K562 (cell line): ENCODE results near the gene SLAMF9. TPM values are rescaled to one million over a fixed set of nuclear protein-coding genes. Genes with fewer than 3 reads are reported as not detected.

Experiments
- ATAC-seq: fragments of 200-7000 bp; cut with Tn5 transposase; 3 replicates; pipeline ENCODE4 v1.9.1; 2020; ENCODE audit warnings: moderate library complexity
- BruUV-seq: library from RNA; stranded (reverse); fragments of 400-500 nt; replicated peaks from 2 replicates; lab custom pipeline; 2021; lab: Mats Ljungman, UMichigan
- CTCF ChIA-PET: fragments of 300-600 bp; formaldehyde crosslinking; extraction: SDS; loops from one replicate; lab custom pipeline; 2021; ENCODE audit warnings: low intra/inter-chr PET ratio; lab: Yijun Ruan, JAX
- POLR2A ChIA-PET: fragments of 300-600, 350-650 bp; sonication (Branson Sonifier 250); formaldehyde crosslinking; extraction: SDS; loops from one replicate; lab custom pipeline; 2021; ENCODE audit warnings: antibody characterized with exemption, inconsistent platforms; lab: Yijun Ruan, JAX
- DNase-seq, 4 experiments: peaks; one replicate each; pipeline versions ENCODE4 v3.0.0 to v3.0.0-alpha.2; 2011 to 2018; ENCODE audit warnings: low spot score in 3 of 4, mixed read lengths in 3 of 4; ENCODE audit errors: extremely low read depth in 1 of 4
- FAIRE-seq: peaks from 2 replicates; lab custom pipeline; 2011; peaks lifted over from hg19 to GRCh38; lab: Jason Lieb, UNC
- H2AFZ ChIP-seq: 2 replicates; pipeline ENCODE4 v1.6.0; 2011; ENCODE audit warnings: low read depth, low read length, control low read depth, inconsistent platforms
- H3K27ac ChIP-seq: fragments of 200-600 bp; 3 replicates; pipeline ENCODE4 v1.8.0; 2011; ENCODE audit warnings: low read depth, mild to moderate bottlenecking, control low read depth, inconsistent platforms, low read length, moderate library complexity, mixed read lengths; ENCODE audit errors: extremely low read depth
- H3K27me3 ChIP-seq, 2 experiments: fragments of 300-600 bp in 1 of 2; 2 replicates in 1 of 2; 3 replicates in 1 of 2; pipeline versions ENCODE4 v1.6.0 to v1.8.0; 2011; ENCODE audit warnings: inconsistent platforms in 2 of 2, low read length in 2 of 2, mild to moderate bottlenecking in 1 of 2, mixed read lengths in 1 of 2, moderate library complexity in 1 of 2; ENCODE audit not compliant: control insufficient read depth in 2 of 2, insufficient read depth in 2 of 2
- H3K36me3 ChIP-seq: fragments of 300-600 bp; 3 replicates; pipeline ENCODE4 v1.8.0; 2011; ENCODE audit warnings: mild to moderate bottlenecking, low read length, inconsistent platforms; ENCODE audit not compliant: control insufficient read depth, insufficient read depth
- H3K4me1 ChIP-seq, 2 experiments: fragments of 200-600 bp in 1 of 2; replicated peaks in 1 of 2; 2 replicates in 1 of 2; 3 replicates in 1 of 2; pipeline versions ENCODE4 v1.5.1 to v1.8.0; 2011; ENCODE audit warnings: inconsistent platforms in 2 of 2, low read length in 2 of 2, mild to moderate bottlenecking in 1 of 2, mixed read lengths in 1 of 2, moderate library complexity in 1 of 2; ENCODE audit not compliant: control insufficient read depth in 2 of 2, insufficient read depth in 2 of 2
- H3K4me2 ChIP-seq: 2 replicates; pipeline ENCODE4 v1.6.1; 2011; ENCODE audit warnings: low read length, control low read depth, inconsistent platforms, mixed read lengths; ENCODE audit not compliant: insufficient read depth
- H3K4me3 ChIP-seq: fragments of 200-600 bp; sonication (generic), shearing (Covaris generic); 2 replicates; pipeline ENCODE4 v1.5.1; 2016; ENCODE audit warnings: control low read depth, inconsistent platforms
- H3K79me2 ChIP-seq: fragments of 200-600 bp; 3 replicates; pipeline ENCODE4 v1.8.0; 2011; ENCODE audit warnings: low read length, inconsistent platforms; ENCODE audit not compliant: control insufficient read depth, insufficient read depth
- H3K9ac ChIP-seq, 2 experiments: 2 replicates each; pipeline versions ENCODE4 v1.6.0 to v1.6.1; 2011; ENCODE audit warnings: low read depth in 2 of 2, low read length in 2 of 2, control low read depth in 1 of 2, inconsistent platforms in 1 of 2, mild to moderate bottlenecking in 1 of 2, mixed read lengths in 1 of 2; ENCODE audit not compliant: insufficient read depth in 1 of 2
- H3K9me1 ChIP-seq: one replicate; pipeline ENCODE4 v1.6.0; 2011; ENCODE audit warnings: inconsistent platforms, mild to moderate bottlenecking, low read length, moderate library complexity; ENCODE audit not compliant: control insufficient read depth, insufficient read depth
- H3K9me3 ChIP-seq: replicated peaks from 2 replicates; pipeline ENCODE4 v1.5.1; 2011; ENCODE audit warnings: low read depth, low read length, inconsistent platforms; ENCODE audit not compliant: control insufficient read depth, insufficient read depth
- H4K20me1 ChIP-seq: replicated peaks from 2 replicates; pipeline ENCODE4 v1.6.1; 2011; ENCODE audit warnings: low read length, inconsistent platforms, mixed read lengths; ENCODE audit not compliant: control insufficient read depth, insufficient read depth
- HIVEP1 ChIP-seq: fragments of 250-450 bp; sonication (Bioruptor Pico); IDR thresholded peaks from 2 replicates; pipeline ENCODE4 v1.4.0; 2020; ENCODE audit warnings: mild to moderate bottlenecking
- POLR2AphosphoS5 ChIP-seq: IDR thresholded peaks from 2 replicates; pipeline ENCODE4 v1.6.1; 2011; ENCODE audit warnings: mild to moderate bottlenecking, low read depth, low read length, moderate library complexity; ENCODE audit not compliant: control insufficient read depth, insufficient read depth
- SMAD4 ChIP-seq: fragments of 250-450 bp; sonication (Bioruptor Pico); conservative IDR thresholded peaks from 2 replicates; pipeline ENCODE4 v1.8.0; 2021; ENCODE audit warnings: inconsistent platforms, mild to moderate bottlenecking, moderate library complexity
- WGBS: fragments of 100-300 bp; shearing (Covaris generic); methylation state at CpG from one replicate; pipeline ENCODE4 v1.1.6; 2016; ENCODE audit warnings: low coverage, mixed read lengths; ENCODE audit not compliant: insufficient coverage; ENCODE audit errors: missing lambda C conversion rate; 5-methylcytosine and 5-hydroxymethylcytosine counted together
- in situ Hi-C: fragments of 300-500 bp; cut with MboI; formaldehyde crosslinking; loops from 4 replicates; pipeline ENCODE4 v1.15.0; 2018; ENCODE audit warnings: inconsistent platforms, mixed read lengths
- intact Hi-C: fragments of 100-400 bp; cut with micrococcal nuclease; formaldehyde crosslinking; loops from 2 replicates; pipeline ENCODE4 v1.14.2; 2022
- polyA plus RNA-seq, 8 experiments: library from polyadenylated mRNA; depleted of rRNA in 4 of 8; stranded (reverse) in 5 of 8; unstranded in 3 of 8; fragments of >200 nt; fragmentation: Nextera tagmentation in 2 of 8; fragmentation: Illumina TruSeq in 1 of 8; extraction: Ambion mirVana in 2 of 8; extraction: Trizol in 1 of 8; gene quantifications; 2 replicates each; pipeline versions ENCODE4 v1.2.1 to v1.2.3, GENCODE V29; 2011 to 2014; ENCODE audit warnings: inconsistent platforms in 1 of 8, missing spikeins in 1 of 8
- total RNA-seq, 7 experiments: library from RNA; depleted of rRNA in 6 of 7; stranded (reverse); fragments of >200 nt in 6 of 7; fragmentation: Illumina TruSeq in 2 of 7; extraction: Trizol in 2 of 7; gene quantifications; 2 replicates each; pipeline versions ENCODE4 v1.2.1 to v1.2.3, GENCODE V29; 2011 to 2021; ENCODE audit warnings: low replicate concordance in 1 of 7
- TF ChIP-seq, protein P1 (sequence below): sonication (generic); formaldehyde crosslinking; IDR thresholded peaks from 2 replicates; pipeline ENCODE4 v1.8.1; 2022; ENCODE audit warnings: missing genetic modification reagents
- TF ChIP-seq, protein P2 (sequence below): sonication (generic); formaldehyde crosslinking; IDR thresholded peaks from 2 replicates; pipeline ENCODE4 v1.8.0; 2022; ENCODE audit warnings: missing genetic modification reagents, mild to moderate bottlenecking, borderline replicate concordance

SLAMF9 gene
- total and polyA plus RNA-seq, 9 of the 15 experiments (the other 6 are each of a cell fraction or from before 2014, with no cell fraction given), result 0.13 to 0.21 TPM; not detected in 7

DNA sequence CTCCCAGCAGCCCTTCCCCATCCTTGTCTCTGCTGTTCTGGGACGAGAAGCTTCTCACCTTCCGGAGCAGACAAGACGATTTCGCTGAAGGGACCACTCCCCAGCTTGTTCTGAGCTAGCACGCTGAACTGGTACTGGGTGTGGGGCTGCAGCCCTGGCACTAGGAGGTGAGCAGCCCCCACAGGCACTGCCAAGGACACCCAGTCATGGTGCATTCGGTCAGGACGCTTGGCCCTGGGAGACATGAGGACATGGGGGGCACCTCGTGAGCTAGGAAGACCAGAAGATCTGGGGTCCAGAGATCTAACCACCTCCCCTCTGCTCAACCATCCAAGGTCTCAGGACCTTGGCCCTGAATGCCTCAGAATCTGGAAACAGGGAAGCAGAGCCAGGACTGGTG lies 23.4 kb downstream of the SLAMF9 start:
- Histone ChIP-seq H3K9ac (no peak overlapping the region), H3K27ac (no peak overlapping the region), H3K27me3 (peaks cover 9 to 45% of the 10 kb centered on the region in 2 experiments; a peak in 4 of 5 replicates), H3K4me3 (no peak overlapping the region), H3K4me2 (no peak overlapping the region), H2AFZ (no peak overlapping the region), H3K9me3 (no peaks in the 10 kb centered on the region), H3K36me3 (no peaks in the 10 kb centered on the region), H3K4me1 (peaks cover 4 to 47% of the 10 kb centered on the region in 2 experiments; a peak in 3 of 5 replicates), H3K9me1 (no peaks in the 10 kb centered on the region), H4K20me1 (no peaks in the 10 kb centered on the region; the same call in 1 of the 2 replicates), H3K79me2 (no peaks in the 10 kb centered on the region; the same call in 2 of the 3 replicates)
- ATAC-seq (no peak), DNase-seq (no peak), FAIRE-seq (no peak)
- no TSS peak for BruUV-seq
- intact Hi-C loops (no loop called here), in situ Hi-C loops (no loop called here)
- no peak for TF ChIP-seq HIVEP1
- TF ChIP-seq, protein P1, sequence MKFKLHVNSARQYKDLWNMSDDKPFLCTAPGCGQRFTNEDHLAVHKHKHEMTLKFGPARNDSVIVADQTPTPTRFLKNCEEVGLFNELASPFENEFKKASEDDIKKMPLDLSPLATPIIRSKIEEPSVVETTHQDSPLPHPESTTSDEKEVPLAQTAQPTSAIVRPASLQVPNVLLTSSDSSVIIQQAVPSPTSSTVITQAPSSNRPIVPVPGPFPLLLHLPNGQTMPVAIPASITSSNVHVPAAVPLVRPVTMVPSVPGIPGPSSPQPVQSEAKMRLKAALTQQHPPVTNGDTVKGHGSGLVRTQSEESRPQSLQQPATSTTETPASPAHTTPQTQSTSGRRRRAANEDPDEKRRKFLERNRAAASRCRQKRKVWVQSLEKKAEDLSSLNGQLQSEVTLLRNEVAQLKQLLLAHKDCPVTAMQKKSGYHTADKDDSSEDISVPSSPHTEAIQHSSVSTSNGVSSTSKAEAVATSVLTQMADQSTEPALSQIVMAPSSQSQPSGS (CRISPR knock-in tag), result no peak
- no peak for TF ChIP-seq SMAD4 (CRISPR knock-in tag)
- TF ChIP-seq POLR2AphosphoS5, result no peak
- TF ChIP-seq, protein P2, sequence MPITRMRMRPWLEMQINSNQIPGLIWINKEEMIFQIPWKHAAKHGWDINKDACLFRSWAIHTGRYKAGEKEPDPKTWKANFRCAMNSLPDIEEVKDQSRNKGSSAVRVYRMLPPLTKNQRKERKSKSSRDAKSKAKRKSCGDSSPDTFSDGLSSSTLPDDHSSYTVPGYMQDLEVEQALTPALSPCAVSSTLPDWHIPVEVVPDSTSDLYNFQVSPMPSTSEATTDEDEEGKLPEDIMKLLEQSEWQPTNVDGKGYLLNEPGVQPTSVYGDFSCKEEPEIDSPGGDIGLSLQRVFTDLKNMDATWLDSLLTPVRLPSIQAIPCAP (CRISPR knock-in tag), result no peak
- 46% methylated on average over 8 of the region's 8 CpGs for whole genome bisulfite sequencing
- CTCF ChIA-PET, result no interaction called here
- POLR2A ChIA-PET, result interaction anchor here (0.6 to 1.2 kb wide), 3 partner anchors 9 to 778 kb away, joined by 3 to 5 read pairs (median 4); no protein-coding TSS in a partner anchor
